K562 (cell line): ENCODE data around the gene PEPD.

Experiments
- CBFB ChIP-seq: sonication (generic); formaldehyde crosslinking; IDR thresholded peaks from 2 replicates; pipeline ENCODE4 v1.4.0; 2020; ENCODE audit warnings: mild to moderate bottlenecking, missing genetic modification reagents
- DACH1 ChIP-seq: fragments of 450-650 bp; IDR thresholded peaks from 2 replicates; pipeline ENCODE4 v1.6.1; 2018; ENCODE audit not compliant: partially characterized antibody
- GATAD2B ChIP-seq: fragments of 450-650 bp; IDR thresholded peaks from 2 replicates; pipeline ENCODE4 v1.6.1; 2017; ENCODE audit warnings: mild to moderate bottlenecking, borderline replicate concordance
- NFIX ChIP-seq: fragments of 250-450 bp; sonication (Bioruptor Pico); IDR thresholded peaks from 2 replicates; pipeline ENCODE4 v1.4.0; 2020; ENCODE audit warnings: low read depth, mild to moderate bottlenecking, moderate library complexity
- TAL1 ChIP-seq: fragments of 450-650 bp; IDR thresholded peaks from 2 replicates; pipeline ENCODE4 v1.6.1; 2016; ENCODE audit warnings: mild to moderate bottlenecking
- ZKSCAN1 ChIP-seq: fragments of 150-350 bp; IDR thresholded peaks from 2 replicates; pipeline ENCODE4 v1.6.1; 2016; ENCODE audit warnings: low read depth, low read length
- TF ChIP-seq, protein P1 (sequence below): sonication (generic); formaldehyde crosslinking; IDR thresholded peaks from 2 replicates; pipeline ENCODE4 v1.8.1; 2022; ENCODE audit warnings: missing genetic modification reagents
- TF ChIP-seq, protein P2 (sequence below), 3 experiments: IDR thresholded peaks in 2 of 3; conservative IDR thresholded peaks in 1 of 3; 2 replicates each; pipeline ENCODE4 v1.5.1; 2011 to 2012; ENCODE audit warnings: low read length in 3 of 3, mild to moderate bottlenecking in 3 of 3, control low read depth in 2 of 3, improper control_type of control experiment in 1 of 3, inconsistent platforms in 1 of 3, low read depth in 1 of 3, mixed read lengths in 1 of 3, moderate library complexity in 1 of 3; ENCODE audit not compliant: insufficient read depth in 2 of 3
- TF ChIP-seq, protein P3 (sequence below): fragments of 250-450 bp; sonication (Bioruptor Pico); IDR thresholded peaks from 2 replicates; pipeline ENCODE4 v1.5.0; 2020; ENCODE audit warnings: mild to moderate bottlenecking, borderline replicate concordance

DNA sequence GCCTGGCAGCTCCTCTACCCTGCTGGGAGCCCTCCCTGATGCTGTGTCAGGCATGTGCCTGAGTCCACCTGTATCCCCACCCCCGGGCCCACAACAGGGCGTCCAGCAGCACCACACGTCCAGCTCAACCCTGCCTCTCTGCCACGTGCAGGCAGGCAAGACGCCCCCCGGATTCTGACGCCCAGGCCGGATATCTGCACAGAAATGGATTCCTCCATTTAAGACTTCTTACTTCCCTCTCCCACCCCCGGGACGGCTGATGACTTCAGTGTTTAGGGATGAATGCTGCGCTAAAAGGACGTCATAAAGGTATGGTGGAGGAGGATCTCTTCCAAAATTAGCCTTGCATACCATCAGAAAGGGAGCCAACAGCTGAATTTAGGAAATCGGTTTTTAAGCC lies 10.2 kb downstream of the PEPD start:
- TF ChIP-seq, protein P1, sequence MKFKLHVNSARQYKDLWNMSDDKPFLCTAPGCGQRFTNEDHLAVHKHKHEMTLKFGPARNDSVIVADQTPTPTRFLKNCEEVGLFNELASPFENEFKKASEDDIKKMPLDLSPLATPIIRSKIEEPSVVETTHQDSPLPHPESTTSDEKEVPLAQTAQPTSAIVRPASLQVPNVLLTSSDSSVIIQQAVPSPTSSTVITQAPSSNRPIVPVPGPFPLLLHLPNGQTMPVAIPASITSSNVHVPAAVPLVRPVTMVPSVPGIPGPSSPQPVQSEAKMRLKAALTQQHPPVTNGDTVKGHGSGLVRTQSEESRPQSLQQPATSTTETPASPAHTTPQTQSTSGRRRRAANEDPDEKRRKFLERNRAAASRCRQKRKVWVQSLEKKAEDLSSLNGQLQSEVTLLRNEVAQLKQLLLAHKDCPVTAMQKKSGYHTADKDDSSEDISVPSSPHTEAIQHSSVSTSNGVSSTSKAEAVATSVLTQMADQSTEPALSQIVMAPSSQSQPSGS: no peak
- TF ChIP-seq DACH1 (no peak), ZKSCAN1 (no peak), CBFB (no peak), GATAD2B (no peak), NFIX (no peak), TAL1 (no peak)
- TF ChIP-seq, protein P2, sequence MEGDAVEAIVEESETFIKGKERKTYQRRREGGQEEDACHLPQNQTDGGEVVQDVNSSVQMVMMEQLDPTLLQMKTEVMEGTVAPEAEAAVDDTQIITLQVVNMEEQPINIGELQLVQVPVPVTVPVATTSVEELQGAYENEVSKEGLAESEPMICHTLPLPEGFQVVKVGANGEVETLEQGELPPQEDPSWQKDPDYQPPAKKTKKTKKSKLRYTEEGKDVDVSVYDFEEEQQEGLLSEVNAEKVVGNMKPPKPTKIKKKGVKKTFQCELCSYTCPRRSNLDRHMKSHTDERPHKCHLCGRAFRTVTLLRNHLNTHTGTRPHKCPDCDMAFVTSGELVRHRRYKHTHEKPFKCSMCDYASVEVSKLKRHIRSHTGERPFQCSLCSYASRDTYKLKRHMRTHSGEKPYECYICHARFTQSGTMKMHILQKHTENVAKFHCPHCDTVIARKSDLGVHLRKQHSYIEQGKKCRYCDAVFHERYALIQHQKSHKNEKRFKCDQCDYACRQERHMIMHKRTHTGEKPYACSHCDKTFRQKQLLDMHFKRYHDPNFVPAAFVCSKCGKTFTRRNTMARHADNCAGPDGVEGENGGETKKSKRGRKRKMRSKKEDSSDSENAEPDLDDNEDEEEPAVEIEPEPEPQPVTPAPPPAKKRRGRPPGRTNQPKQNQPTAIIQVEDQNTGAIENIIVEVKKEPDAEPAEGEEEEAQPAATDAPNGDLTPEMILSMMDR (IDR thresholded peaks at IDR 0.05 in 2 of 3, conservative IDR thresholded peaks at IDR 0.05 in 1 of 3; ENCODE audit: insufficient read depth in 2 of 3, low read depth in 1 of 3, low read length in 3 of 3): no peak
- TF ChIP-seq, protein P3, sequence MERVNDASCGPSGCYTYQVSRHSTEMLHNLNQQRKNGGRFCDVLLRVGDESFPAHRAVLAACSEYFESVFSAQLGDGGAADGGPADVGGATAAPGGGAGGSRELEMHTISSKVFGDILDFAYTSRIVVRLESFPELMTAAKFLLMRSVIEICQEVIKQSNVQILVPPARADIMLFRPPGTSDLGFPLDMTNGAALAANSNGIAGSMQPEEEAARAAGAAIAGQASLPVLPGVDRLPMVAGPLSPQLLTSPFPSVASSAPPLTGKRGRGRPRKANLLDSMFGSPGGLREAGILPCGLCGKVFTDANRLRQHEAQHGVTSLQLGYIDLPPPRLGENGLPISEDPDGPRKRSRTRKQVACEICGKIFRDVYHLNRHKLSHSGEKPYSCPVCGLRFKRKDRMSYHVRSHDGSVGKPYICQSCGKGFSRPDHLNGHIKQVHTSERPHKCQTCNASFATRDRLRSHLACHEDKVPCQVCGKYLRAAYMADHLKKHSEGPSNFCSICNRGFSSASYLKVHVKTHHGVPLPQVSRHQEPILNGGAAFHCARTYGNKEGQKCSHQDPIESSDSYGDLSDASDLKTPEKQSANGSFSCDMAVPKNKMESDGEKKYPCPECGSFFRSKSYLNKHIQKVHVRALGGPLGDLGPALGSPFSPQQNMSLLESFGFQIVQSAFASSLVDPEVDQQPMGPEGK: no peak
